Mucosa of descending colon (tissue), 3 donors: ENCODE measurements around the gene SEC24B. TPM values are rescaled to one million over a fixed set of nuclear protein-coding genes. Genes with fewer than 3 reads are reported as not detected.

ENCODE experiments used
- ATAC-seq: fragments of 200-7000 bp; cut with Tn5 transposase; one replicate; pipeline ENCODE4 v1.9.1; 2020; ENCODE audit warnings: mild to moderate bottlenecking, moderate library complexity
- DNase-seq, 3 donors: peaks; one replicate each; pipeline ENCODE4 v3.0.0-alpha.2; 2020
- H3K36me3 ChIP-seq: fragments of 200-600 bp; one replicate; pipeline ENCODE4 v1.8.0; 2021; ENCODE audit warnings: low read depth, mild to moderate bottlenecking
- H3K4me1 ChIP-seq: fragments of 200-600 bp; one replicate; pipeline ENCODE4 v1.8.0; 2021; ENCODE audit warnings: low read depth, mild to moderate bottlenecking
- H3K4me3 ChIP-seq: fragments of 200-600 bp; one replicate; pipeline ENCODE4 v1.8.0; 2021; ENCODE audit warnings: mild to moderate bottlenecking
- H3K9me3 ChIP-seq: fragments of 200-600 bp; one replicate; pipeline ENCODE4 v1.8.0; 2021; ENCODE audit warnings: mild to moderate bottlenecking
- intact Hi-C, 2 donors: fragments of 100-400 bp; cut with DNase I in 1 of 2; cut with micrococcal nuclease in 1 of 2; formaldehyde crosslinking; loops; one replicate each; pipeline versions ENCODE4 v1.11.0 to v1.11.1; 2022; cut with DNase I, micrococcal nuclease
- total RNA-seq, 3 donors: library from RNA; stranded (reverse); fragmentation: NEBNext Ultra II Directional in 2 of 3; extraction: Animal tissue kit (Norgen Biotek cat#: 25700) in 2 of 3; gene quantifications; one replicate each; pipeline versions ENCODE4 v1.2.1 to v1.2.4, GENCODE V29; 2021 to 2023
- TF ChIP-seq, protein P1 (sequence below): fragments of 200-600 bp; IDR thresholded peaks from one replicate; pipeline ENCODE4 v1.8.0; 2022; ENCODE audit warnings: antibody characterized with exemption, mild to moderate bottlenecking
- donor health status: DM: no; HTN: no; CAD: no; lungs with moderate emphysema.
- donor health status: DM: no; HTN: no; CAD: no.
- donor health status: DM: no; HTN: yes; CAD: no.

The SEC24B gene
- total RNA-seq, 3 donors from 2014 or later: 28.5 to 41.7 (median 35.0) TPM

DNA sequence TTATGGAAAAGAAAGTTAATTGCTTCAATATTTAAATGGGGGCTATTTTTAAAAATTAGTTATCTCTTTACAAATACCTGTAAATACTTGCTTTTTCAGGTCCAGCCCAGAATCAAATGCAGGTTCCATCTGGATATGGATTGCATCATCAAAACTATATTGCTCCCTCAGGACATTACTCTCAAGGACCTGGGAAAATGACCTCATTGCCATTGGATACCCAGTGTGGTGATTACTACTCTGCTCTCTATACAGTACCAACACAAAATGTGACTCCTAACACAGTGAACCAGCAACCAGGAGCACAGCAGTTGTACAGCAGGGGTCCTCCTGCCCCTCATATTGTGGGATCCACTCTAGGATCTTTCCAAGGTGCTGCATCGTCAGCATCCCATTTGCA, 29.2 kb downstream of the SEC24B start:
- DNase-seq: no peak
- peak; percentile 17 for ATAC-seq
- intact Hi-C loops: no loop called here

DNA sequence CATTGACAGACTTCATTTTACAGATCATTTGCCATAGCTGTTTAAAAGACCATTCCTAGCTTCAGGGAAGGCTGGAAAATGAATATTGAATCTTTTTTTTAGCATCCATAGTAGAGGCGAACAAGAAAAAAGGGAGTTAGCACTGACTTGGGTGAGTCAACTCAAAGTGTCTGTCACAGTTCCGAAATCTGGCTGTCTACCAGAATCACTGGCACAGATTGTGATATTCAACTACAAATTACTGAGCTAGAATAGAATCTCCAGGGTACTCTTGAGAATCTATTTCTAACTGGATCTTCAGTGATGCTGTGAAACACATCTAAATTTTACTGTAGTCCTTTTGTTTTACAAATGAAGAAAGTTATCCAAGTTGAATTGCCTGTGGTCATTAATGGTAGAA, 31.5 kb downstream of the SEC24B start:
- DNase-seq: no peak
- H3K4me1 ChIP-seq: peaks cover 6% of the 10 kb centered on the region
- intact Hi-C loops: no loop called here
- no peak for ATAC-seq
- H3K9me3 ChIP-seq: no peaks in the 10 kb centered on the region
- peaks cover 6% of the 10 kb centered on the region for H3K36me3 ChIP-seq
- TF ChIP-seq, protein P1, sequence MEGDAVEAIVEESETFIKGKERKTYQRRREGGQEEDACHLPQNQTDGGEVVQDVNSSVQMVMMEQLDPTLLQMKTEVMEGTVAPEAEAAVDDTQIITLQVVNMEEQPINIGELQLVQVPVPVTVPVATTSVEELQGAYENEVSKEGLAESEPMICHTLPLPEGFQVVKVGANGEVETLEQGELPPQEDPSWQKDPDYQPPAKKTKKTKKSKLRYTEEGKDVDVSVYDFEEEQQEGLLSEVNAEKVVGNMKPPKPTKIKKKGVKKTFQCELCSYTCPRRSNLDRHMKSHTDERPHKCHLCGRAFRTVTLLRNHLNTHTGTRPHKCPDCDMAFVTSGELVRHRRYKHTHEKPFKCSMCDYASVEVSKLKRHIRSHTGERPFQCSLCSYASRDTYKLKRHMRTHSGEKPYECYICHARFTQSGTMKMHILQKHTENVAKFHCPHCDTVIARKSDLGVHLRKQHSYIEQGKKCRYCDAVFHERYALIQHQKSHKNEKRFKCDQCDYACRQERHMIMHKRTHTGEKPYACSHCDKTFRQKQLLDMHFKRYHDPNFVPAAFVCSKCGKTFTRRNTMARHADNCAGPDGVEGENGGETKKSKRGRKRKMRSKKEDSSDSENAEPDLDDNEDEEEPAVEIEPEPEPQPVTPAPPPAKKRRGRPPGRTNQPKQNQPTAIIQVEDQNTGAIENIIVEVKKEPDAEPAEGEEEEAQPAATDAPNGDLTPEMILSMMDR: no peak
- H3K4me3 ChIP-seq: no peak overlapping the region

More for the DNA sequence above, 29.2 kb downstream of the SEC24B start:
- TF ChIP-seq, protein P1: no peak
- Histone ChIP-seq H3K36me3 (peaks cover 6% of the 10 kb centered on the region), H3K4me3 (no peak overlapping the region), H3K4me1 (peaks cover 2% of the 10 kb centered on the region), H3K9me3 (no peaks in the 10 kb centered on the region)

DNA sequence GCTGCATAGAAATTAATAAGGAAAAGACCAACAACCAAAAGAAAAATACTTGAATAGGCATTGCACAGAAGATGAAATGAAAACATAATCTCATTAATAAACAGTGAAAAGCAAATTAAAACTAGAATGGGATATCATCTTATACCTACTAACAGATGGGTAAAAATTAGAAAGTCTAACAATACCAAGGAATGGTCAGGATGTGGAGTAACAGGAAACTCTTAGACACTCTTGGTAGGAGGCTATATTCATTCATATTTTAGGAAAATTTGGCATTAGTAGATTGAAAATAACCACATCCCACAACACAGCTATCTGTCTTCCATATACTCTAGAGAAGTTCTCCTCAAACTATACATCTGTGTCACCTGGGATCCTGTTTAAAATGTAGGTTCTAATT, 36.3 kb downstream of the SEC24B start:
- Histone ChIP-seq H3K4me3 (no peak overlapping the region), H3K4me1 (peaks cover 6% of the 10 kb centered on the region), H3K9me3 (no peaks in the 10 kb centered on the region), H3K36me3 (no peaks in the 10 kb centered on the region)
- DNase-seq: no peak
- no peak for ATAC-seq
- intact Hi-C loops: no loop called here
- TF ChIP-seq, protein P1: no peak

DNA sequence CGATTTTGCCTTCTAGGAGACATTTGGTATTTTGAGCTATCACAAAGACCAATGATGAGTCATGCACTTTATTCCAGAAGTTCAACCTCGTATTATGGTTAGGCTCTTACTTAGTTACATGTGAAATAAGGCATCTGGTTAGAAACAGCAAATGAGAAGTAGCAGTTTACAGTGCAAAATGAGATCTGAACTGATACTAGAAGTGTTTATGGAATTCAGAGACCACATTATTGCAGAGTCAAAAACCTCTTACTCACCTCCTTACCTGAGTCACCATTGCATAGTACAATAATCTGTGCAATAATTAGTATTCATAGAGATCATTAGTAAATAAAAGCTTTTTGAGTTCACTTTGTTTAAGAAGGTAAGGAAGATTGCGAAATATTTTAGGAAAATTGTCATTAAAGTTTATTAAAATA, 38.7 kb downstream of the SEC24B start:
- no peak for DNase-seq
- TF ChIP-seq, protein P1: no peak
- ATAC-seq: no peak
- no peaks in the 10 kb centered on the region for H3K9me3 ChIP-seq
- intact Hi-C loops: no loop called here
- H3K4me1 ChIP-seq: peaks cover 6% of the 10 kb centered on the region
- H3K36me3 ChIP-seq: no peaks in the 10 kb centered on the region
- no peak overlapping the region for H3K4me3 ChIP-seq

DNA sequence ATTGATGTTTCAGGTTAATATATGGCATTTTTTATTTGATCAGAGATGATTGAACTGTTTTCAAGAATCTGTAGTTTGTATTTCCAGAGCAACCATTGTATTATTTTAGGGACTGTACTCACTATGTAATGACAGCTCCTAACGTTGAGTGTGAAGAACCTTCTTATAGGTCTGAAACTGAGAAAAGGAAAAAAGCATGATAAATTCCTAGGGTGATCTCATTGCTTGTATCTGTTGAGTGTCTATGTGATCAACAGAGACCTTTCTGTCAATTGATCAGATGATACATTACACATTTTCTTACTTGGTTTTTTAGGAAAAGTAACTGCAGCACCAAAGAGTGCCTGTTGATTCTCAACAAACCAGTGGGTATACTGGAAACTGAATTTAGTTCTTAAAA, 40.2 kb downstream of the SEC24B start:
- DNase-seq (no peak), ATAC-seq (no peak)
- no peaks in the 10 kb centered on the region for H3K36me3 ChIP-seq
- TF ChIP-seq, protein P1: no peak
- H3K9me3 ChIP-seq: no peaks in the 10 kb centered on the region
- no peaks in the 10 kb centered on the region for H3K4me1 ChIP-seq
- intact Hi-C loops: no loop called here
- H3K4me3 ChIP-seq: no peak overlapping the region

DNA sequence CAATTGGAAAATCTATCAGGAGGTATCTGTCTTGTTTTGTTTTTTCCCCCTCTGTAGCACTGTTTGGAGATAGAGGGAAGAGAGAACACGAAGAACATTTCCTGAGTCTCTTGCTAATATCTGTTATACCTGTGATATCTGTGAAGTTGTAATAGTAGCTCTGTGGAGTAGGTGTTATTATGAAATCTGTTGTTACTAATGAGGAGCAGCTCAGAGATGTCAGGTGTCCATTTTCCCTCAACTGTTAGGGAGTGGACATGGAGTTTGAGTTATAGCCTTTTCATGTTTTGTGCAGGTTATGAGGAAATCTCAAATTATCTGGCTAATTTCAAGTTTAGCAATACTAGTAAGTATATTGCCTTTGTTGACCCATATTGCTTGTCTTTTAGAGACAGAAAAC, 52.4 kb downstream of the SEC24B start:
- Histone ChIP-seq H3K4me3 (no peak overlapping the region), H3K4me1 (no peaks in the 10 kb centered on the region), H3K36me3 (peaks cover 2% of the 10 kb centered on the region), H3K9me3 (no peaks in the 10 kb centered on the region)
- TF ChIP-seq, protein P1: no peak
- ATAC-seq (no peak), DNase-seq (no peak)
- intact Hi-C loops: no loop called here
